ENCODE results near the gene PTGIS.

The PTGIS gene

GRCh38 chr20:49529470-49529869 lies 38.5 kb downstream of the PTGIS start:
- DNase-seq (ENCODE audit: low read depth in 3 of 3): no peak

- no peak for DNase-seq (ENCODE audit: low read depth in 3 of 3)
Observed at GRCh38 chr20:49526568-49526967, 41.4 kb downstream of the PTGIS start.

GRCh38 chr20:49526056-49526455 lies 41.9 kb downstream of the PTGIS start:
- no peak for DNase-seq (ENCODE audit: low read depth in 3 of 3)

- no peak for DNase-seq (ENCODE audit: low read depth in 3 of 3)
Observed at GRCh38 chr20:49523767-49524360, 44.1 kb downstream of the PTGIS start.

DNA sequence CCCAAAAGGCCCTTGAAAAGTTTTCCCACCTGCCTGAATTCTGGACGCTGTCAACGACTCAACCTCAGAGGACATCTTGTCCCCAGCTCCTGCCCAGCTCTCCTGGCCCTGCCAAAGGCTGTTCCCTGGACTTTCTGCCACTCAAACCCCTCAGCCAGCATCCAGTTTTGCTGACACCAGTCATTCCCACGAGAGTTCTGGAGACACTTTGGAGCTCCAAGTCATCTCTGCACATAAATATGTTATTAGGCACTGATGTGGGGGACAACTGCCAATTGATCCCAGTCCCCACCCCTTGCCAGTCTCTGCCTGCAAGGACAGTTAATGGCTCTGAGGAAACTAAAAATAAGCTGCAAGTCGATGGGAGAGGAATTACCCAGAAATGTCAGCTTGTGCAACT lies 46.6 kb downstream of the PTGIS start:
- no peak for DNase-seq (ENCODE audit: low read depth in 3 of 3)

GRCh38 chr20:49519777-49520359 lies 48.1 kb downstream of the PTGIS start:
- no peak for DNase-seq (ENCODE audit: low read depth in 3 of 3)

DNA sequence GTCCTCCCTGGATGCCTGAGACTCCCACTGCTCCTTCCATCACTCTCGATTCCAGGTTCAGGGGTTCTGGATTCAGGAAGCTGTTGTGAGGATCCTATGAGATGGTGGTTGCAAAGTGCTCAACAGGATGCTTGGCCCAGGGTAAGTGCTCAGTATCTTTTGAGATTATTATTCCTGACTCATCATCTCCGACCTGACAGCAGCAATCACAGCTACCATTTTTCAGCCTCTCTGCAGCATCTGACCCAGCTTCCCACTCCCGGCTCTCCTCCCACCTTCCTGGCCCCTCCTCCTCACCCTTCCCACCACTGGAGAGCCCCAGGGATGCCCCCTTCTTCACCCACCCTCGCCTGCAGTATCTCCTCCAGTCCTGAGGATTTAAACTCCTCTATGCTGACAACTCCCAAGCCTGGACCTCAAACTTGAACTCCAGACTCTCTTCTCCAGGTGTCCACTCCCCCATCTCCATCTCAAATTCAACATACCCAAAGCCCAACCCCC lies 48.7 kb downstream of the PTGIS start:
- no peak for DNase-seq (ENCODE audit: low read depth in 3 of 3)

DNA sequence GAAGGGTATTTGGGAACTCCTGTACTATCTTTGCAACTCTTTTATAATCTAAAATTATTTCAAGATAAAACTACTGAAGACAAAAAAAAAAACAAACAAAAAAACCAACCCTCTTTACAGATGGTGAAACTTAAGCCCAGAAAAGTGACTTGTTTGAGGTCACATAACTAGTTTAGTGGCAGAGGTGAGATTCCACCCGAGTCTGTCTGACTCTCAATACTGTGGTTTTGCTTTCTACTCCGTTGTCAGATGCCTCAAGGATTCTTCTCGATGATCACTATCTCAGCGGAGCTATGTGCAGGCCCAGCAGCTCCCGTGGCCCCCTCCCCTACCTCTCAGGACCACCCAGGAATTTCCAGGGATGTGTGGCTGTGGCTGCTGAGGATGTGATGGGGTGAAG lies 49.4 kb downstream of the PTGIS start:
- no peak for DNase-seq (ENCODE audit: low read depth in 3 of 3)

DNA sequence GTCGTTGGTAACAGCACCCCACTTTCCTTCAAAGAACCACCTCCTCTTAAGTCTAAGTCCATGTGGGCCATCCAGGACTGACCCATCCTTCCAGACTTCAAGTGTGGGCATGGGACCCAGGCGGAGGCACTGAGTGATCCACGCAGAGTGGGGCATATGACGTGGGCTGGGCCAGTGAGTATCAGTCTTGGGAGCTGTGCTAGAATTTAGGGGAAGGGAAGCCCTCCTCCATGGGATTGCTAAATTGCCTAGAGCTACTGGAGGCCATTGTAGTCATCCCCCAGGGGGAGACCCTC lies 50.2 kb downstream of the PTGIS start:
- DNase-seq (ENCODE audit: low read depth in 3 of 3): no peak

GRCh38 chr20:49516916-49517804 lies 50.8 kb downstream of the PTGIS start:
- no peak for DNase-seq (ENCODE audit: low read depth in 3 of 3)

GRCh38 chr20:49515586-49515985 lies 52.4 kb downstream of the PTGIS start:
- DNase-seq (ENCODE audit: low read depth in 3 of 3): no peak

- no peak for DNase-seq (ENCODE audit: low read depth in 3 of 3)
Observed at GRCh38 chr20:49513517-49513916, 54.4 kb downstream of the PTGIS start.

DNA sequence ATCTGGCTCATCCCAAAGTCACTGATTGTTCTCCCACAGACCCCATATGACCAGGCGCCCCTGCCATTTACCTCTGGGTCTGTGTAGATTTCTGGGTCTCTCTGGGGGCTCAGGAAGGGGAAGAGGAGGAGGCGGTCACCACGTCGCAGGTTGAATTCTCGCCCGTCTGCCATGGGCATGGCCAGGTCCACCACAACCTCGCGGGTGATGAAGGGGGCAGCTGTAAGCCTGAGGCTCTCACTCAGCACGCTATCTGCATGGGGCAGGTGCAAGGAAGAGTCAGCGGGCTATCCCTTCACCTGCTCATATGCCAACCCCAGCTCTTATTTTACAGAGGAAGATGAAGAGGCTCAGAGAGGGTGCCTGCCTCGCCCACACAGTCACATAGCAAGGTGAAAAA lies 54.9 kb downstream of the PTGIS start:
- no peak for DNase-seq (ENCODE audit: low read depth in 3 of 3)

- DNase-seq (ENCODE audit: low read depth in 3 of 3): no peak
Observed at GRCh38 chr20:49511788-49512525, 56.0 kb downstream of the PTGIS start.

GRCh38 chr20:49510562-49511122 lies 57.3 kb downstream of the PTGIS start:
- no peak for DNase-seq (ENCODE audit: low read depth in 3 of 3)

DNA sequence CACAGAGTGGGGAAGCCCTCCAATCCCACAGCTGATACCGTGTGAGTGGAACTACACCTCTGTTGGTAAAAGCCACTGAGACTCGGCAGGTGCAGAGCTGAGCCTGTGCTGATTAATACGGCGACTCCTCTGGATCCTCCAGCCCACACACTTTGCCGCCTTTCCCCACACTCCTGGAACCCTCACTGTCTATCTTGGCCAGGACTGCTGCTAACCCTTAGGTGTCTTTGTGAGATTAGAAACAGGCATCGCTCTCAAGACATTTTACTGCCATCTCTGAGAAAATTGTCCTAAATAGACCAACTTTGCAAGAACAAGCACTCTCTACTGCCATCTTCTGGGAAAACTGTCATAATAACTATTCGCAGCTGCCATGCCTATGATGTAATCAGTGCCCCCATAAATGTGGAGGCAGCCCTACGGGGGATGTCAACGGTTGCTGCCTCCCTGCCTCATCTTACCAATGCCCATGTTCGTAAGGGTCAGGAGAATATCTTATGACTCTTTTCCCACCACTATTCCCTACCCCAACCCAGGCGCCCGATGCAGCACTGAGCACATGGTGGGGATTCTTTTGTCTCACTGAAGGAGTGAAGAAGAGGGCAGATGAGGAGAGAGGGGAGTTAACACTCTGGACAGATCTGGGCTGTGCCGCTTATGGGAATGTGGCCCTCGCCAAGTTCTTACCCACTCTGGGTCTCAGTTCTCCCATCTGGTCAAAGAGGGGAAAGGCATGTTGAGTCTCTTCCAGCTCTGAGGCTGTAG lies 59.3 kb downstream of the PTGIS start:
- no peak for DNase-seq (ENCODE audit: low read depth in 3 of 3)

DNA sequence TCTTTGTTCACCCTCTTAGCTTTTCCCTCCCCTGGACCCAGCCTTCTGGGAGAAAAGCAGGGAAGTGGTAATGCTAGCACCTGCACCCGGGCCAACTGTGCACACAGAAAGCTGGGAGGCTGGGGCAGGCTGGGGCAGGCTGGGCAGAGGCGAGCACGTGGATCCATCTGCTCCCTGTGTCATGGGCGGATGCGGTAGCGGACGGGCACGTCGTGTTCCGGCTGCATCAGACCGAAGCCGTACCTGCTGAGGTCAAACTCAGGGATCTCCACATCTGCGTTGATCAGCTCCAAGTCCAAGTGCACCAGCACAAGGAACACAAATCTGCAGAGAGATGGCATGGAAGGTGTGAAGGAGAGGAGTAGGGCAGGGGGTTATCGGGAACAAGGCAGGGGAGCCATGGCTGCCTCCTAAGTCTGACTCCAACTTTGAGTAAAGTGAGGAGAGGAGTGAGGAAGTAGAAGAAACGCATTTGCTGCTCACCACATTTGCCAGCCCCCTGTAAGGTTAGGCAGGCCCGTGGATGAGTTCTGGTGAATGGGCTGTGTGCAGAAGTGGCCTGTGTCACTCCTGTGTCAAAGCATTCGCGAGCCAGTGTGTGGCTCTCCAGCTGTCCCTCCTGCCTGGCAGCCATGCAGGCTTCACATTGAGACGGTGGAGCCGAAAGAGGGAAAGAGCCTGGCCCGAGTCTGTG lies 60.0 kb downstream of the PTGIS start:
- DNase-seq (ENCODE audit: low read depth in 3 of 3): no peak

GRCh38 chr20:49505518-49505917 lies 62.4 kb downstream of the PTGIS start:
- DNase-seq (ENCODE audit: low read depth in 3 of 3): no peak

DNA sequence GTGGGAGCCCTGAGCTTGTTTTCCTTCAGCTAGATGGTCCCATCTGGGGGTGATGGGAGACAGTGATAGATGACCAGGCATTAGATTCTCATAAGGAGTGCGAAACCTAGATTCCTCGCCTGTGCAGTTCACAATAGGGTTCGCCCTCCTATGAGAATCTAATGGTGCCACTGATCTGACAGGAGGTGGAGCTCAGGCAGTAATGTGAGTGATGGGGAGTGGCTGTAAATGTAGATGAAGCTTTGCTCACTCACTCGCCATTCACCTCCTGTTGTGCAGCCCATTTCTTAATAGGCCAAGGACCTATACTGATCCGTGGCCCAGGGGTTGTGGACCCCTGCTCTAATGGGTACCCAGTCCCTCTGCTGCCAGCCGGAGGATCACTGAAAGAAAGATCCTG lies 64.8 kb downstream of the PTGIS start:
- DNase-seq (ENCODE audit: low read depth in 3 of 3): no peak

DNA sequence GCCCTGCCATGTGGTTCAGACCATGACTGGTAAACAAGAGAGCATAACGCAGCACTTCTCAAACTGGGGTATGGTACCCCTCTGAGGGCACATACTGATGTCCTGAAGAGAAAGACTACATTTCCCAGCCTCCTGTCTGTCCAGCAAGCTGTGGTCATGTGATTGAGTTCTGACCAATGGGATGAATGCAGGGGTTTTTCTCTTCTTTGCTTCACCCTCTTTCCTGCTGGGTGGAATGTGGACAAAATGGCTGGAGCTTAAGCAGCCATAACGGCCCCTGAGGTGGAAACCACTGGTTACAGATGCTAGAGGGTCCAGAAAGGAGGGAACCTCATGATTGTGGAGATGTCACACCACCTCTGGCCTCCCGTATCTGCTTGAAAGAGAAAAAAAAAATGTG lies 66.0 kb downstream of the PTGIS start:
- DNase-seq (ENCODE audit: low read depth in 3 of 3): no peak

GRCh38 chr20:49497398-49497669 lies 70.6 kb downstream of the PTGIS start:
- DNase-seq (ENCODE audit: low read depth in 3 of 3): no peak
